ENCODE measurements around the gene C17orf113. TPM values are rescaled to one million over a fixed set of nuclear protein-coding genes. Genes with fewer than 3 reads are reported as not detected.

Gene C17orf113
- total and polyA plus RNA-seq, 2 of the 4 experiments (the other 2 are of a cell fraction) = under 0.01 to 0.03 TPM

GRCh38 chr17:42077755-42078154 lies 27.4 kb upstream of the C17orf113 start:
- Histone ChIP-seq H3K4me1 (ENCODE audit: control insufficient read depth, insufficient read depth, low read length) (no peaks in the 10 kb centered on the region), H3K9ac (ENCODE audit: low read depth, low read length) (no peak overlapping the region), H2AFZ (replicated peaks; ENCODE audit: low read length, poor library complexity) (peak overlapping the region; percentile 41), H2BK20ac (ENCODE audit: low read depth, low read length) (no peak overlapping the region), H3K4me2 (ENCODE audit: low read depth, low read length) (no peak overlapping the region), H4K91ac (ENCODE audit: insufficient read depth, low read depth, low read length) (no peak overlapping the region), H3K56ac (ENCODE audit: extremely low read depth, insufficient read depth, low read length) (no peak overlapping the region), H3K18ac (ENCODE audit: low read depth, low read length) (no peak overlapping the region), H2BK120ac (ENCODE audit: low read depth, low read length) (no peak overlapping the region), H3K36me3 (ENCODE audit: control insufficient read depth, insufficient read depth, low read length) (no peaks in the 10 kb centered on the region), H3K23ac (ENCODE audit: low read depth, low read length) (no peak overlapping the region), H3K14ac (replicated peaks; ENCODE audit: low read depth, low read length) (no peak overlapping the region), H3K79me1 (ENCODE audit: low read depth in 1 of 2, low read length in 2 of 2) (no peaks in the 10 kb centered on the region), H2BK5ac (ENCODE audit: low read depth, low read length, poor library complexity, severe bottlenecking) (no peak overlapping the region), H4K8ac (ENCODE audit: low read depth in 2 of 2, low read length in 2 of 2) (no peak overlapping the region), H3K4ac (ENCODE audit: low read depth, low read length) (no peak overlapping the region), H2AK9ac (replicated peaks; ENCODE audit: low read depth, low read length, poor library complexity) (no peak overlapping the region), H3K4me3 (ENCODE audit: insufficient read depth, low read depth, low read length) (no peak overlapping the region), H3K9me1 (ENCODE audit: insufficient read depth, low read length) (no peaks in the 10 kb centered on the region), H3K27me3 (ENCODE audit: control insufficient read depth, insufficient read depth, low read length) (peaks cover 60% of the 10 kb centered on the region), H4K5ac (ENCODE audit: low read depth, low read length) (no peak overlapping the region), H2AK5ac (ENCODE audit: low read depth, low read length) (no peak overlapping the region), H3K27ac (ENCODE audit: insufficient read depth, low read length) (no peak overlapping the region), H3K9me3 (ENCODE audit: control insufficient read depth, insufficient read depth, low read length) (no peaks in the 10 kb centered on the region), H2BK15ac (ENCODE audit: low read depth, low read length) (no peak overlapping the region), H4K20me1 (ENCODE audit: insufficient read depth, low read length) (no peaks in the 10 kb centered on the region)
- DNase-seq (no peak), ATAC-seq (ENCODE audit: low read depth) (no peak)
- 89% methylated on average over 3 of the region's 5 CpGs; no CpG with 5 or more reads in 1 of the 2 experiments for WGBS, 2 experiments (ENCODE audit: extremely low coverage in 2 of 2, insufficient read length in 1 of 2)
- CTCF ChIA-PET = no interaction called here
- intact Hi-C loops (cut with micrococcal nuclease) = no loop called here
- dilution Hi-C loops (cut with HindIII; ENCODE audit: low sequenced_read_pairs, unreplicated experiment) = no loop called here
- TF ChIP-seq USF2 (IDR thresholded peaks at IDR 0.05; ENCODE audit: low read depth, low read length) (no peak), RAD21 (IDR thresholded peaks at IDR 0.05; ENCODE audit: low read length) (no peak), POLR2A (IDR thresholded peaks at IDR 0.05; ENCODE audit: low read depth, low read length) (no peak), RFX5 (IDR thresholded peaks at IDR 0.05; ENCODE audit: low read depth, low read length) (no peak)
- no TSS peak for BruUV-seq (replicated peaks)
- POLR2A ChIA-PET (ENCODE audit: unreplicated experiment) = no interaction called here
- in situ Hi-C loops (cut with MboI; ENCODE audit: low sequenced_read_pairs) = no loop called here

Measured in IMR-90 (cell line).